HepG2 (cell line): ENCODE results near the gene HNRNPM. TPM values are rescaled to one million over a fixed set of nuclear protein-coding genes. Genes with fewer than 3 reads are reported as not detected.

Experiments used
- ARID5B ChIP-seq: IDR thresholded peaks from 2 replicates; pipeline ENCODE4 v1.4.0; 2020; ENCODE audit warnings: mild to moderate bottlenecking, missing genetic modification reagents
- HIVEP1 ChIP-seq: sonication (generic); formaldehyde crosslinking; IDR thresholded peaks from 2 replicates; pipeline ENCODE4 v1.4.0; 2020; ENCODE audit warnings: mild to moderate bottlenecking, missing genetic modification reagents
- HMGXB3 ChIP-seq: sonication (generic); formaldehyde crosslinking; IDR thresholded peaks from 2 replicates; pipeline ENCODE4 v1.4.0; 2020; ENCODE audit warnings: missing genetic modification reagents, borderline replicate concordance
- KDM6A ChIP-seq: IDR thresholded peaks from 2 replicates; pipeline ENCODE4 v1.6.1; 2016; ENCODE audit warnings: low read depth
- KLF16 ChIP-seq, 2 experiments: sonication (generic) in 1 of 2; formaldehyde crosslinking in 1 of 2; IDR thresholded peaks; 2 replicates each; pipeline versions ENCODE4 v1.6.1 to v1.8.0; 2016 to 2023; ENCODE audit warnings: missing genetic modification reagents in 2 of 2, missing compliant biosample characterization in 1 of 2
- MAX ChIP-seq: IDR thresholded peaks from 2 replicates; pipeline ENCODE4 v1.6.1; 2012; ENCODE audit warnings: inconsistent platforms
- MXI1 ChIP-seq: IDR thresholded peaks from 3 replicates; pipeline ENCODE4 v1.6.1; 2012; ENCODE audit warnings: low read depth, low read length, inconsistent platforms, borderline replicate concordance
- RBFOX2 ChIP-seq: fragments of 200-400 bp; formaldehyde crosslinking; IDR thresholded peaks from 2 replicates; pipeline ENCODE4 v1.6.1; 2017; ENCODE audit warnings: low read depth, mild to moderate bottlenecking, low read length
- RERE ChIP-seq: IDR thresholded peaks from 2 replicates; pipeline ENCODE4 v1.6.1; 2016; ENCODE audit warnings: low read depth, missing genetic modification reagents, missing compliant biosample characterization
- SSRP1 ChIP-seq: IDR thresholded peaks from 2 replicates; pipeline ENCODE4 v1.6.1; 2016; ENCODE audit warnings: control low read depth
- YEATS4 ChIP-seq: sonication (generic); formaldehyde crosslinking; IDR thresholded peaks from 2 replicates; pipeline ENCODE4 v1.4.0; 2020; ENCODE audit warnings: missing genetic modification reagents, borderline replicate concordance
- ZBTB38 ChIP-seq: sonication (generic); formaldehyde crosslinking; IDR thresholded peaks from 2 replicates; pipeline ENCODE4 v1.5.1; 2020; ENCODE audit warnings: mild to moderate bottlenecking, missing genetic modification reagents
- ZNF331 ChIP-seq: sonication (generic); formaldehyde crosslinking; IDR thresholded peaks from 2 replicates; pipeline ENCODE4 v1.4.0; 2020; ENCODE audit warnings: missing genetic modification reagents
- ZNF619 ChIP-seq: sonication (generic); formaldehyde crosslinking; IDR thresholded peaks from 2 replicates; pipeline ENCODE4 v1.4.0; 2020; ENCODE audit warnings: mild to moderate bottlenecking, missing genetic modification reagents
- polyA plus RNA-seq, 8 experiments: library from polyadenylated mRNA; depleted of rRNA in 3 of 8; stranded (reverse) in 7 of 8; unstranded in 1 of 8; fragments of >200 nt; fragmentation: Illumina TruSeq in 4 of 8; extraction: Trizol in 4 of 8; gene quantifications; 2 replicates each; pipeline versions ENCODE4 v1.2.1 to v1.2.3, GENCODE V29; 2011 to 2016; ENCODE audit warnings: low read depth in 4 of 8, missing spikeins in 1 of 8, mixed read lengths in 1 of 8; ENCODE audit not compliant: insufficient read depth in 1 of 8
- total RNA-seq, 5 experiments: library from RNA; depleted of rRNA; stranded (reverse); fragments of >200 nt; fragmentation: Illumina TruSeq; extraction: Trizol; gene quantifications; 2 replicates each; pipeline ENCODE4 v1.2.3, GENCODE V29; 2016; ENCODE audit warnings: low read depth in 1 of 5

HNRNPM gene
- total and polyA plus RNA-seq, 2 of the 13 experiments (the other 11 are each of a cell fraction or from before 2014, with no cell fraction given), result 56.7 to 102 TPM

- TF ChIP-seq RERE, result no peak
- peak; percentile 31; the same call in 1 of the 2 replicates for TF ChIP-seq ARID5B (CRISPR knock-in tag)
- peak; percentile 93 for TF ChIP-seq MAX
- TF ChIP-seq MXI1, result peak; percentile 64; the same call in 1 of the 3 replicates
- peak; percentile 45; the same call in 1 of the 2 replicates for TF ChIP-seq YEATS4
- TF ChIP-seq ZBTB38, result 0 out of 2 replicates have a peak, but pooled peaks have one; percentile 62
- TF ChIP-seq KDM6A (CRISPR knock-in tag), result no peak
- 0 out of 2 replicates have a peak, but pooled peaks have one; percentile 51 for TF ChIP-seq SSRP1 (CRISPR knock-in tag)
- peak in 1 of 2 experiments; percentile 84; a peak in 2 of 4 replicates for TF ChIP-seq KLF16 (CRISPR knock-in tag; IDR thresholded peaks at IDR 0.05)
- no peak for TF ChIP-seq ZNF331 (CRISPR knock-in tag)
- TF ChIP-seq HMGXB3, result no peak
- peak; percentile 66 for TF ChIP-seq RBFOX2
- TF ChIP-seq HIVEP1 (CRISPR knock-in tag), result peak; percentile 70; the same call in 1 of the 2 replicates
- peak; percentile 67 for TF ChIP-seq ZNF619 (CRISPR knock-in tag)
Observed at GRCh38 chr19:8505680-8506401, 61.1 kb downstream of the HNRNPM start (continued).
